Measurements from ENCODE around the gene LSM10.

The LSM10 gene

GRCh38 chr1:36349839-36350238 lies 47.9 kb downstream of the LSM10 start:
- no peak for DNase-seq

- DNase-seq, result no peak
These were observed 48.5 kb downstream of the LSM10 start for GRCh38 chr1:36349241-36349671.

GRCh38 chr1:36346741-36347370 lies 50.9 kb downstream of the LSM10 start:
- DNase-seq, result no peak

- no peak for DNase-seq
These were observed 52.4 kb downstream of the LSM10 start for GRCh38 chr1:36345353-36345752.

GRCh38 chr1:36344395-36344680 lies 53.4 kb downstream of the LSM10 start:
- no peak for DNase-seq

GRCh38 chr1:36343651-36344394 lies 53.9 kb downstream of the LSM10 start:
- DNase-seq, result no peak
